ENCODE measurements around the gene PCED1A. TPM values are rescaled to one million over a fixed set of nuclear protein-coding genes. Genes with fewer than 3 reads are reported as not detected.

Gene PCED1A
- total and polyA plus RNA-seq, 7 donors, result 8.6 to 28.0 (median 19.8) TPM

DNA sequence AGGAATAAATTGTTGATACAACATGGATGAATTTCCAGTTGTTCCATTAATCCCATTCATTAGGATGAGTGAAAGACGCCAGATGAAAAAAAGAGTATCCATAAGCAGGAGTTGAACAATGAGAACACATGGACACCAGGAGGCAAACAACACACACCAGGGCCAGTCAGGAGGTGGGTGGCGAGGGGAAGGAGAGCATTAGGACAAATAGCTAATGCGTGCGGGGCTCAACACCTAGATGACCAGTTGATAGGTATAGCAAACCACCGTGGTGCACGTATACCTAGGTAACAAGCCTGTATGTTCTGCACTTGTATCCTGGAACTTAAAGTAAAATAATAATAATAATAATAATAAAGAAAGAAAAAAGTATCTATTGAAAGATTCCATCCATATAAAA is 11.1 kb downstream of the PCED1A start:
- Histone ChIP-seq H3K36me3 (peaks cover 0 to 1% (median 0%) of the 10 kb centered on the region in 4 donors), H3K9me3 (no peaks in the 10 kb centered on the region), H3K4me1 (no peaks in the 10 kb centered on the region), H3K4me3 (no peak overlapping the region), H3K27ac (no peak overlapping the region), H3K27me3 (peaks cover 0 to 24% (median 0%) of the 10 kb centered on the region in 3 donors)
- intact Hi-C loops (cut with DNase I), result no loop called here
- WGBS, 2 donors, result 66 to 74% methylated on average over 6 of the region's 6 CpGs
- DNase-seq, result no peak
- TF ChIP-seq POLR2A (IDR thresholded peaks at IDR 0.05), result no peak
- no peak for TF ChIP-seq POLR2AphosphoS5 (IDR thresholded peaks at IDR 0.05)
- TF ChIP-seq, protein P1, sequence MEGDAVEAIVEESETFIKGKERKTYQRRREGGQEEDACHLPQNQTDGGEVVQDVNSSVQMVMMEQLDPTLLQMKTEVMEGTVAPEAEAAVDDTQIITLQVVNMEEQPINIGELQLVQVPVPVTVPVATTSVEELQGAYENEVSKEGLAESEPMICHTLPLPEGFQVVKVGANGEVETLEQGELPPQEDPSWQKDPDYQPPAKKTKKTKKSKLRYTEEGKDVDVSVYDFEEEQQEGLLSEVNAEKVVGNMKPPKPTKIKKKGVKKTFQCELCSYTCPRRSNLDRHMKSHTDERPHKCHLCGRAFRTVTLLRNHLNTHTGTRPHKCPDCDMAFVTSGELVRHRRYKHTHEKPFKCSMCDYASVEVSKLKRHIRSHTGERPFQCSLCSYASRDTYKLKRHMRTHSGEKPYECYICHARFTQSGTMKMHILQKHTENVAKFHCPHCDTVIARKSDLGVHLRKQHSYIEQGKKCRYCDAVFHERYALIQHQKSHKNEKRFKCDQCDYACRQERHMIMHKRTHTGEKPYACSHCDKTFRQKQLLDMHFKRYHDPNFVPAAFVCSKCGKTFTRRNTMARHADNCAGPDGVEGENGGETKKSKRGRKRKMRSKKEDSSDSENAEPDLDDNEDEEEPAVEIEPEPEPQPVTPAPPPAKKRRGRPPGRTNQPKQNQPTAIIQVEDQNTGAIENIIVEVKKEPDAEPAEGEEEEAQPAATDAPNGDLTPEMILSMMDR (IDR thresholded peaks at IDR 0.05), result no peak
- no peak for TF ChIP-seq EP300 (IDR thresholded peaks at IDR 0.05)

DNA sequence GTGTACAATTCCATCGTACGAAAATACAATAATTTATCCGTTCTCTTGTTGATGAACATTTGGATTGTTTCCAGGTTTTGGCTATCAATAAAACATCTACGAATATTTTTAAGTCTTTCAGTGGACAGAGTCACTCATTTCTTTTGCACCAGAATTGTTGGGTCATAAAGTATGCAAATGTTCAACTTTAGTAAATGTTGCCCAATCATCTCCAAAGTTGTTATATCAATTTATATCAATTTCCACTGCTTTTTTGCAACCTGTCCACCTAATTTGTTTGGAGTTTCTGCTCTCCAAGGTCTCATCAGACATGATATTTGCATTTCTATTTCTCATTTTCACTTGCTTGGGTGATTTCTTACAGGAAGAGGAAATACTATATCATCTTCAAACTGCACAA is 13.8 kb downstream of the PCED1A start:
- no peak for DNase-seq
- no peaks in the 10 kb centered on the region for H3K4me1 ChIP-seq
- H3K27ac ChIP-seq, result no peak overlapping the region
- WGBS, 2 donors, result 68 to 88% methylated on average over 4 of the region's 4 CpGs
- no peaks in the 10 kb centered on the region for H3K9me3 ChIP-seq
- H3K36me3 ChIP-seq, result no peaks in the 10 kb centered on the region
- no peak overlapping the region for H3K4me3 ChIP-seq
- intact Hi-C loops (cut with DNase I), result no loop called here
- TF ChIP-seq, protein P1 (IDR thresholded peaks at IDR 0.05), result no peak
- TF ChIP-seq EP300 (IDR thresholded peaks at IDR 0.05) (no peak), POLR2AphosphoS5 (IDR thresholded peaks at IDR 0.05) (no peak), POLR2A (IDR thresholded peaks at IDR 0.05) (no peak)
- H3K27me3 ChIP-seq, result peaks cover 0 to 31% (median under 1%) of the 10 kb centered on the region in 3 donors

DNA sequence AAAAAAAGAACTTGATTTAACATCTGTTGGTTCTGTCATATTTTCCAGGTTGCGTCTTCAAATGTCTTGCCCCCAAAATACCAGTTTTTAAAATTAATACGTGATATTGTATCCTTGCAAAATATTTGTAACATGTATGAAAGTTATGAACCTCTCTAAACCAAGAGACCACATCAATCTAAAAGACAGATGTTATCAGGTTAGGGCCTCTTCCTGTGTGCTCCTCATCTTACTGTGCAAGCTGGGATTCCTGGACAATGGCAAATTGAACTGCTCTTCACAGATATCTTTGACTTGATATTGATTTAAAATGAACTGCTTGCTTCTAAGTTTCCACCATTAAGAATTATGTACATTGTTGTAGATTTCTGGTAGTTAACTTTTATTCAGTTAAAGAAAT is 14.7 kb downstream of the PCED1A start:
- H3K36me3 ChIP-seq, result no peaks in the 10 kb centered on the region
- H3K27me3 ChIP-seq, result peaks cover 8 to 40% (median 9%) of the 10 kb centered on the region in 3 donors
- H3K4me3 ChIP-seq, result no peak overlapping the region
- no peaks in the 10 kb centered on the region for H3K9me3 ChIP-seq
- no peak for DNase-seq
- no peak for TF ChIP-seq POLR2AphosphoS5 (IDR thresholded peaks at IDR 0.05)
- no peak for TF ChIP-seq POLR2A (IDR thresholded peaks at IDR 0.05)
- TF ChIP-seq, protein P1 (IDR thresholded peaks at IDR 0.05), result no peak
- TF ChIP-seq EP300 (IDR thresholded peaks at IDR 0.05), result no peak
- peaks cover 0 to 3% (median 1%) of the 10 kb centered on the region in 4 donors for H3K4me1 ChIP-seq
- no peak overlapping the region for H3K27ac ChIP-seq
- WGBS, 2 donors, result 73 to 90% methylated on average over 2 of the region's 2 CpGs
- intact Hi-C loops (cut with DNase I), result no loop called here

DNA sequence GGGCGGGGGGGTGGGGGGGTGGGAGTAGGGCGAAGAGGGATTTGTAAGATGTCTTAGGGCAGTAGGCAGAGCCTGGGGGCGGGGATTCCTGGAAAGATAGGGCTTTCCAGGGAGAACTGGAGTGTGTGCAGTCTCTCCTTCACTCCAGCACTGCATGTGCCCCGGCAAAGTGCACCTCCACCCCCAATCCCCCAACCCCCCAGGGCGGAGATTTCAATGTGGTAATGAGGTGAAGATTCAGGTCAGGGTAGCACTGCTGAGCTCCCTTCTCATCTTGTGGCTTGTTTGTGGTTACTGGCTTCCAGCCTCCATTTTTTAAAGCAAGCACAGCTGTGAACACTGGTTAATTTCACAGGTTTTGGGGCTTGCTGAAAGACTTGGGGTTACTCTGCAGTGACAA is 18.4 kb downstream of the PCED1A start:
- intact Hi-C loops (cut with DNase I), result no loop called here
- no peaks in the 10 kb centered on the region for H3K36me3 ChIP-seq
- H3K4me1 ChIP-seq, result peaks cover 0 to 4% (median 1%) of the 10 kb centered on the region in 4 donors
- WGBS, 2 donors, result 18 to 23% methylated on average over 5 of the region's 5 CpGs
- H3K4me3 ChIP-seq, result no peak overlapping the region
- no peak overlapping the region for H3K27ac ChIP-seq
- peaks cover 11 to 55% (median 33%) of the 10 kb centered on the region in 3 donors for H3K27me3 ChIP-seq
- no peak for TF ChIP-seq POLR2AphosphoS5 (IDR thresholded peaks at IDR 0.05)
- TF ChIP-seq EP300 (IDR thresholded peaks at IDR 0.05), result no peak
- no peak for TF ChIP-seq POLR2A (IDR thresholded peaks at IDR 0.05)
- TF ChIP-seq, protein P1 (IDR thresholded peaks at IDR 0.05), result no peak
- DNase-seq, result no peak
- no peaks in the 10 kb centered on the region for H3K9me3 ChIP-seq

All from sigmoid colon (tissue), 7 donors.